BLaER1 (cell line): ENCODE data around the gene UROC1.
A peak's percentile ranks its signal among the peaks of the same experiment; 100 is the strongest.

Experiments used
- H3K27ac ChIP-seq: shearing (Covaris generic); formaldehyde crosslinking; 2 replicates; pipeline ENCODE4 v1.8.1; 2022
- H3K27me3 ChIP-seq: shearing (Covaris generic); formaldehyde crosslinking; 2 replicates; pipeline ENCODE4 v1.8.1; 2022
- H3K36me3 ChIP-seq: shearing (Covaris generic); formaldehyde crosslinking; 2 replicates; pipeline ENCODE4 v1.8.1; 2022
- H3K4me1 ChIP-seq: shearing (Covaris generic); formaldehyde crosslinking; 2 replicates; pipeline ENCODE4 v1.8.1; 2022
- H3K4me2 ChIP-seq: shearing (Covaris generic); formaldehyde crosslinking; 2 replicates; pipeline ENCODE4 v1.8.1; 2022
- H3K4me3 ChIP-seq: shearing (Covaris generic); formaldehyde crosslinking; 2 replicates; pipeline ENCODE4 v1.8.1; 2022
- H3K9ac ChIP-seq: shearing (Covaris generic); formaldehyde crosslinking; 2 replicates; pipeline ENCODE4 v1.8.1; 2022
- H3K9me3 ChIP-seq: shearing (Covaris generic); formaldehyde crosslinking; 2 replicates; pipeline ENCODE4 v1.8.1; 2022
- H4K20me1 ChIP-seq: shearing (Covaris generic); formaldehyde crosslinking; 2 replicates; pipeline ENCODE4 v1.8.1; 2022
- Cebpa-rat ChIP-seq: shearing (Covaris generic); IDR thresholded peaks from 2 replicates; pipeline ENCODE4 v1.8.1; 2022

UROC1 gene

GRCh38 chr3:126483321-126483761 is 34.2 kb downstream of the UROC1 start:
- Histone ChIP-seq H3K4me3 (no peak overlapping the region), H3K9ac (no peak overlapping the region), H4K20me1 (no peaks in the 10 kb centered on the region), H3K27ac (no peak overlapping the region), H3K27me3 (no peaks in the 10 kb centered on the region), H3K9me3 (no peaks in the 10 kb centered on the region), H3K36me3 (no peaks in the 10 kb centered on the region), H3K4me1 (peaks cover 36% of the 10 kb centered on the region), H3K4me2 (no peak overlapping the region)
- no peak for TF ChIP-seq Cebpa-rat

- Histone ChIP-seq H3K36me3 (no peaks in the 10 kb centered on the region), H3K4me1 (peaks cover 30% of the 10 kb centered on the region), H4K20me1 (no peaks in the 10 kb centered on the region), H3K27ac (no peak overlapping the region), H3K4me2 (no peak overlapping the region), H3K27me3 (no peaks in the 10 kb centered on the region), H3K4me3 (no peak overlapping the region), H3K9ac (no peak overlapping the region), H3K9me3 (no peaks in the 10 kb centered on the region)
- TF ChIP-seq Cebpa-rat = no peak
Measured at GRCh38 chr3:126482503-126483255, 34.9 kb downstream of the UROC1 start.

GRCh38 chr3:126481808-126482502 is 35.6 kb downstream of the UROC1 start:
- Histone ChIP-seq H3K4me1 (peaks cover 22% of the 10 kb centered on the region), H3K4me2 (no peak overlapping the region), H3K4me3 (no peak overlapping the region), H3K36me3 (no peaks in the 10 kb centered on the region), H4K20me1 (no peaks in the 10 kb centered on the region), H3K9me3 (no peaks in the 10 kb centered on the region), H3K27me3 (no peaks in the 10 kb centered on the region), H3K9ac (no peak overlapping the region), H3K27ac (no peak overlapping the region)
- no peak for TF ChIP-seq Cebpa-rat

GRCh38 chr3:126480861-126481260 is 36.7 kb downstream of the UROC1 start:
- no peaks in the 10 kb centered on the region for H3K36me3 ChIP-seq
- H3K4me3 ChIP-seq = no peak overlapping the region
- H3K9me3 ChIP-seq = no peaks in the 10 kb centered on the region
- H4K20me1 ChIP-seq = no peaks in the 10 kb centered on the region
- no peak overlapping the region for H3K9ac ChIP-seq
- H3K27ac ChIP-seq = no peak overlapping the region
- peaks cover 16% of the 10 kb centered on the region for H3K4me1 ChIP-seq
- H3K4me2 ChIP-seq = no peak overlapping the region
- no peaks in the 10 kb centered on the region for H3K27me3 ChIP-seq
- no peak for TF ChIP-seq Cebpa-rat

- Histone ChIP-seq H3K4me3 (no peak overlapping the region), H3K27ac (no peak overlapping the region), H3K4me1 (peaks cover 12% of the 10 kb centered on the region), H3K4me2 (peak overlapping the region; percentile 31), H3K9ac (no peak overlapping the region), H3K36me3 (no peaks in the 10 kb centered on the region), H3K27me3 (no peaks in the 10 kb centered on the region), H3K9me3 (no peaks in the 10 kb centered on the region), H4K20me1 (peaks cover 3% of the 10 kb centered on the region)
- no peak for TF ChIP-seq Cebpa-rat
Measured at GRCh38 chr3:126480206-126480605, 37.4 kb downstream of the UROC1 start.

- no peak for TF ChIP-seq Cebpa-rat
- Histone ChIP-seq H3K4me1 (peaks cover 13% of the 10 kb centered on the region), H3K9me3 (no peaks in the 10 kb centered on the region)
Measured at GRCh38 chr3:126479642-126480041, 37.9 kb downstream of the UROC1 start.

GRCh38 chr3:126478581-126479310 is 38.8 kb downstream of the UROC1 start:
- no peak overlapping the region for H3K4me2 ChIP-seq
- peaks cover 22% of the 10 kb centered on the region for H3K4me1 ChIP-seq

More at GRCh38 chr3:126479642-126480041, 37.9 kb downstream of the UROC1 start:
- Histone ChIP-seq H3K4me2 (peak overlapping the region; percentile 31; the same call in 1 of the 2 replicates), H3K4me3 (no peak overlapping the region), H3K27me3 (no peaks in the 10 kb centered on the region), H4K20me1 (peaks cover 9% of the 10 kb centered on the region), H3K27ac (no peak overlapping the region), H3K9ac (no peak overlapping the region), H3K36me3 (no peaks in the 10 kb centered on the region)

GRCh38 chr3:126477061-126477380 is 40.6 kb downstream of the UROC1 start:
- H3K36me3 ChIP-seq = peaks cover 7% of the 10 kb centered on the region
- no peak for TF ChIP-seq Cebpa-rat
- H3K4me1 ChIP-seq = peaks cover 40% of the 10 kb centered on the region
- peaks cover 35% of the 10 kb centered on the region for H4K20me1 ChIP-seq
- H3K9me3 ChIP-seq = no peaks in the 10 kb centered on the region
- no peaks in the 10 kb centered on the region for H3K27me3 ChIP-seq
- H3K4me2 ChIP-seq = no peak overlapping the region
- no peak overlapping the region for H3K9ac ChIP-seq
- H3K27ac ChIP-seq = no peak overlapping the region
- H3K4me3 ChIP-seq = no peak overlapping the region

More at GRCh38 chr3:126478581-126479310, 38.8 kb downstream of the UROC1 start:
- Histone ChIP-seq H3K9me3 (no peaks in the 10 kb centered on the region), H3K36me3 (no peaks in the 10 kb centered on the region), H3K27me3 (no peaks in the 10 kb centered on the region), H4K20me1 (peaks cover 17% of the 10 kb centered on the region), H3K9ac (no peak overlapping the region), H3K27ac (no peak overlapping the region), H3K4me3 (no peak overlapping the region)
- no peak for TF ChIP-seq Cebpa-rat

GRCh38 chr3:126476166-126477060 is 41.2 kb downstream of the UROC1 start:
- H4K20me1 ChIP-seq = peaks cover 41% of the 10 kb centered on the region
- no peaks in the 10 kb centered on the region for H3K27me3 ChIP-seq
- H3K4me3 ChIP-seq = peak overlapping the region; percentile 68
- H3K4me1 ChIP-seq = peaks cover 43% of the 10 kb centered on the region
- no peaks in the 10 kb centered on the region for H3K9me3 ChIP-seq
- peak overlapping the region; percentile 67 for H3K9ac ChIP-seq
- H3K36me3 ChIP-seq = peaks cover 12% of the 10 kb centered on the region
- no peak for TF ChIP-seq Cebpa-rat
- H3K27ac ChIP-seq = no peak overlapping the region
- peak overlapping the region; percentile 92 for H3K4me2 ChIP-seq
